Activated CD4-positive, alpha-beta T cell treated with anti-CD3 and anti-CD28 coated beads for 24 hours (primary cell): ENCODE data around the gene COL4A2.

Experiments
- DNase-seq, 2 donors: peaks; one replicate each; pipeline ENCODE4 v3.0.0-alpha.2; 2020; ENCODE audit warnings: low read depth in 2 of 2

The COL4A2 gene

GRCh38 chr13:110454956-110455355, 147.9 kb downstream of the COL4A2 start:
- no peak for DNase-seq

GRCh38 chr13:110455444-110455843, 148.4 kb downstream of the COL4A2 start:
- no peak for DNase-seq

GRCh38 chr13:110455941-110456340, 148.9 kb downstream of the COL4A2 start:
- peak; percentile 40 to 55 for DNase-seq

GRCh38 chr13:110456550-110456949, 149.5 kb downstream of the COL4A2 start:
- no peak for DNase-seq

- DNase-seq: no peak
These were observed 150.3 kb downstream of the COL4A2 start for GRCh38 chr13:110457361-110457760.

- no peak for DNase-seq
These were observed 150.9 kb downstream of the COL4A2 start for GRCh38 chr13:110458017-110458416.

- DNase-seq: no peak
These were observed 151.7 kb downstream of the COL4A2 start for GRCh38 chr13:110458594-110459365.

GRCh38 chr13:110462091-110462490, 155.0 kb downstream of the COL4A2 start:
- no peak for DNase-seq

- DNase-seq: no peak
These were observed 156.1 kb downstream of the COL4A2 start for GRCh38 chr13:110463156-110463555.

- DNase-seq: no peak
These were observed 156.9 kb downstream of the COL4A2 start for GRCh38 chr13:110463871-110464510.

GRCh38 chr13:110464556-110465333, 157.7 kb downstream of the COL4A2 start:
- DNase-seq: no peak

GRCh38 chr13:110465696-110466095, 158.6 kb downstream of the COL4A2 start:
- DNase-seq: no peak

- no peak for DNase-seq
These were observed 159.3 kb downstream of the COL4A2 start for GRCh38 chr13:110466266-110466915.

- DNase-seq: no peak
These were observed 160.5 kb downstream of the COL4A2 start for GRCh38 chr13:110467516-110468110.

- DNase-seq: no peak
These were observed 162.0 kb downstream of the COL4A2 start for GRCh38 chr13:110468986-110469495.

GRCh38 chr13:110469597-110469996, 162.5 kb downstream of the COL4A2 start:
- DNase-seq: no peak

GRCh38 chr13:110470272-110471009, 163.4 kb downstream of the COL4A2 start:
- DNase-seq: no peak

- DNase-seq: no peak
These were observed 164.2 kb downstream of the COL4A2 start for GRCh38 chr13:110471156-110471832.

- no peak for DNase-seq
These were observed 164.7 kb downstream of the COL4A2 start for GRCh38 chr13:110471833-110472162.

GRCh38 chr13:110472904-110473563, 165.9 kb downstream of the COL4A2 start:
- no peak for DNase-seq
